HG02970 (cell line): ENCODE results near the gene KRT78.

ENCODE experiments used
- ATAC-seq: cut with Tn5 transposase; IDR thresholded peaks from one replicate; pipeline ENCODE4 v1.9.1; 2021; ENCODE audit warnings: mild to moderate bottlenecking, moderate library complexity, moderate number of reproducible peaks; ENCODE audit not compliant: unreplicated experiment, low FRiP score

KRT78 gene

GRCh38 chr12:52844386-52844785, 4.4 kb downstream of the KRT78 start:
- no peak for ATAC-seq

- ATAC-seq, result no peak
These were observed 9.2 kb downstream of the KRT78 start for GRCh38 chr12:52839436-52840105.

- ATAC-seq, result no peak
These were observed 10.0 kb downstream of the KRT78 start for GRCh38 chr12:52838609-52839435.

- no peak for ATAC-seq
These were observed 10.8 kb downstream of the KRT78 start for GRCh38 chr12:52837781-52838608.

GRCh38 chr12:52837413-52837741, 11.4 kb downstream of the KRT78 start:
- no peak for ATAC-seq

GRCh38 chr12:52836491-52837412, 12.0 kb downstream of the KRT78 start:
- no peak for ATAC-seq

GRCh38 chr12:52836042-52836466, 12.7 kb downstream of the KRT78 start:
- no peak for ATAC-seq

- ATAC-seq, result no peak
These were observed 13.3 kb downstream of the KRT78 start for GRCh38 chr12:52835271-52836041.

- ATAC-seq, result no peak
These were observed 14.1 kb downstream of the KRT78 start for GRCh38 chr12:52834727-52835001.

GRCh38 chr12:52833922-52834726, 14.7 kb downstream of the KRT78 start, which contains the start of gene KRT79:
Gene KRT79, minus strand, starts transcription at chr12:52834311. Its CDS starts 51 bp downstream, at chr12:52834260.
- no peak for ATAC-seq

- ATAC-seq, result no peak
These were observed 15.5 kb downstream of the KRT78 start for GRCh38 chr12:52832985-52833905.

- no peak for ATAC-seq
These were observed 16.3 kb downstream of the KRT78 start for GRCh38 chr12:52832451-52832850.

- ATAC-seq, result no peak
These were observed 17.5 kb downstream of the KRT78 start for GRCh38 chr12:52831251-52831650.

GRCh38 chr12:52829986-52830770, 18.6 kb downstream of the KRT78 start:
- no peak for ATAC-seq

- no peak for ATAC-seq
These were observed 20.2 kb downstream of the KRT78 start for GRCh38 chr12:52828591-52829021.

- no peak for ATAC-seq
These were observed 20.6 kb downstream of the KRT78 start for GRCh38 chr12:52828156-52828555.
